Measurements from ENCODE around the gene ACSM3.
"Not testable (repeated sequence)": the region's sequence is repeated elsewhere in the genome, so short reads cannot be mapped to it uniquely, and the experiment has no call there.

ACSM3 gene

DNA sequence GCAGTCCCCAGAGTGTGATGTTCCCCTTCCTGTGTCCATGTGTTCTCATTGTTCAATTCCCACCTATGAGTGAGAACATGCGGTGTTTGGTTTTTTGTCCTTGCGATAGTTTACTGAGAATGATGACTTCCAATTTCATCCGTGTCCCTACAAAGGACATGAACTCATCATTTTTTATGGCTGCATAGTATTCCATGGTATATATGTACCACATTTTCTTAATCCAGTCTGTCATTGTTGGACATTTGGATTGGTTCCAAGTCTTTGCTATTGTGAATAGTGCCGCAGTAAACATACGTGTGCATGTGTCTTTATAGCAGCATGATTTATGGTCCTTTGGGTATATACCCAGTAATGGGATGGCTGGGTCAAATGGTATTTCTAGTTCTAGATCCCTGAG, 8.0 kb upstream of the ACSM3 start:
- DNase-seq (ENCODE audit: low spot score): not testable (repeated sequence)

DNA sequence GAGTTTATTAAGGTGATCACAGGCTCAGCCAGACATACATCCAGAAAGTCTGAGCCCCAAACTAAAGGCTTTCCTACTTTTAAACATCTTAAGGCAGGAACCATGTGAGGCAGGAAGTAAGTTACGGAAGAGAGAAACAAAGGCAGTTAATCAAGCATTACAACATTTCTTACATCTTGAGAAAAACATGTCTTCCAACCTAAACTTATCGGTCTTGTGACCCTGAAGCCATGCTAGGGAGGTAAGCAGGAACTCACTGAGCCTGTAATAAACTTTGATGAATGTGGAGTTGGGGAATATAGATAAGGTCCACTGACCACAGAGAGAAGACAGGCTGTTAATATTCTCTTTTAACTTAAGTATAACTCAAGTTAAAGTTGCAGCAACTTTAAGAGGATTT, 3.5 kb upstream of the ACSM3 start:
- no peak for DNase-seq (ENCODE audit: low spot score)

DNA sequence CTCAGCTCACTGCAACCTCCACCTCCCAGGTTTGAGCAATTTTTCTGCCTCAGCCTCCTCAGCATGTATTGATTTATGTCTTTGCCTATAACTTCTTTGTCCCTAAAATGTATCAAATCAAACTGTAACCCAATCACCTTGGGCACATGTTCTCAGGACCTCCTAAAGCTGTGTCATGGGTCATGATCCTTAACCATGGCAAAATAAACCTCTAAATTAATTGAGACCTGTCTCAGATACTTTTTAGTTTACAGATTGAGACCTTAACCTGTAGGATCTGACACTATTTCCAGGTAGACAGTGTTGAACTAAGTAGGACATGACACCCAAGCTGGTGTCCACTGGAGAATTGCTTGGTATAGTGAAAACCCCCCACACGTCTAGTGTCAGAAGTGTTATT, 2.6 kb upstream of the ACSM3 start:
- no peak for DNase-seq (ENCODE audit: low spot score)

DNA sequence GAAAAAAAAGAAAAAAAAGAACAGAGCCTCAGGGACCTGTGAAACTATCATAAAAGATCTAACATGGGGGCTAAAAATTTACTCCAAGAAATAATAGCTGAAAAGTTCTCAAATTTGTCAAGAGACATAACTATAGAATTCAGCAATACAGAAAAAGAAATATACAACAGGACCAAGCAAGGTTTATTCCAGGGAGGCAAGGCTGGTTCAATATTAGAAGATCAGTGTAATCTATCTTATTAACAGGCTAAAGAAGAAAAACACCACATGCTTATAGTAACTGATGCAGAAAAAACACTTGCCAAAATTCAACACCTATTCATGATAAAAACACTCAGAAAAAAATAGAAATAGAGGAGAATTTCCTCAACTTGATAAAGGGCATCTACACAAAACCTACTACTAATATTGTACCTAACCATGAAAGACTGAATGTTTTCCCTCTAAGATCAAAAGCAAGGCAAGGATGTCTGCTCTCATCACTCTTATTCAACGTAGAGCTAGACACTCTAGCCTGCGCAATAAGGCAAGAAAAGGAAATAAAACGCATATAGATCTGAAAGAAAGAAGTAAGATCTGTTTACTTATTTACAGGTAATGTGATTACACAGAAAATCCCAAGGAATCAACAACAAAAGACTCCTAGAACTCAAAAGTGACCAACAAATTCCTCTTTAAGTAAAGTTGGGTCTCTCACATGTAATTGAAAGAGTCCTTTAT, 1.2 kb upstream of the ACSM3 start:
- DNase-seq (ENCODE audit: low spot score): no peak

DNA sequence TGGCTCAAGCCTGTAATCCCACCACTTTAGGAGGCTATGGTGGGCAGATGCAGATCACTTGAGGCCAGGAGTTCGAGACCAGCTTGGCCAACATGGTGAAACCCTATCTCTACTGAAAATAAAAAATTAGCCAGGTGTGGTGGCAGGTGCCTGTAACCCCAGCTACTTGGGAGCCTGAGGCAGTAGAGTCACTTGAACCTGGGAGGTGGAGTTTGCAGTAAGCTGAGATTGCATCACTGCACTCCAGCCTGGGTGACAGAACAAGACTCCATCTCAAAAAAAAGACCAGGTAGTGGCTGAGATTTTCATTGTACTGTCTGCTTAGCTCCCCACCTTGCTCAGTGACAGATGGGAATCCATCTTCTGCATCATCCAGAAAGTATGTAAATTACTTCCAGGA, 634 bp downstream of the ACSM3 start:
- DNase-seq (ENCODE audit: low spot score): not testable (repeated sequence)

DNA sequence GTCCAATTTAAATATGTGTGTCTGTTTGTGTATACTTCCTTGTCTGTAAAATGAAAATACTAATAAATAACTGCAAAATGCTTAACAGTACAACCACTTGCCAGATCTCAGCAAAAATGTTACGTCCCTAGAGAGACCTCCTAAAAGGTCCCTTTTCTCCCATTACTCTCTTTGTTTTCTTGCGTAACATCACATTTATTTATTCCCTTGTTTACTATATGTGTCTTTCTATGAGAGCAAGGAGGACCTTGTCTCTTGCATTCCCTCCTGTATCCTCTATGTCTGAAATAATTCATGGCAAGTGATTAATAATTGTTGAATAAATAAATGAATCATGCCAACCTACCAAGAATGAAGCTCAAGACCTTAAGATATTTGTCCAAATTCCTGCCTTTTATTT, 1.9 kb downstream of the ACSM3 start:
- DNase-seq (ENCODE audit: low spot score): no peak

DNA sequence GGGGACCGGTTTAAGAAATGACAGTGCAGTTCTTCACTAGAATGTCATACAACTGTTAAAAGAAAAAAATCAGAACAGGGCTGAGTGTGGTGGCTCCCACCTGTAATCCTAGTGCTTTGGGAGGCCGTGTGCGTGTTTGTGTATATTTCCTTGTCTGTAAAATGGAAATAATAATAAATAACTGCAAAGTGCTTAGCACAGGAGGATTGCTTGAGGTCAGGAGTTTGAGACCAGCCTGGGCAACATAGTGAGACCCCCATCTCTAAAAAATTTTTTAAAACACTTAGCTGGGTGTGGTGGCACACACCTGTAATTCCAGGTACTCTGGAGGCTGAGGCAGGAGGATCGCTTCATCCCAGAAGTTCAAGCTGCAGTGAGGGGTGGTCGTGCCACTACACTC, 2.5 kb downstream of the ACSM3 start:
- DNase-seq (ENCODE audit: low spot score): no peak

DNA sequence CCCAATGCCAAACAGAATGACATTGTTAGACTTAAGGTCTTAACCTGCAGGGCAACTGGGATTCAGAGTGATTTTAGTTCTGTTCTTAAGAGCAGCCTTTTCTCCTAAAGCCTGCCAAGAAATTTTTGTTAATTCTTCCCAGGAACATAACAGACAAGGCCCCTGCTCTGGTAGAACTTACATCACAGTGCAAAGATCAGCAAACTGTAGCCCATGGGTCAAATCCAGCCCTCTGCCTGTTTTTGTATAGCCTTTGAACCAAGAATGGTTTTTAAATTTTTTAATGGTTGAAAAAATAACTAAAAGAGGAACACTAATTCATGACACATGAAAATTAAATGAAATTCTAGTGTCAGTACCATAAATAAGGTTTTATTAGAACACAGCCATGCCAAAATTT, 3.8 kb downstream of the ACSM3 start:
- no peak for DNase-seq (ENCODE audit: low spot score)

DNA sequence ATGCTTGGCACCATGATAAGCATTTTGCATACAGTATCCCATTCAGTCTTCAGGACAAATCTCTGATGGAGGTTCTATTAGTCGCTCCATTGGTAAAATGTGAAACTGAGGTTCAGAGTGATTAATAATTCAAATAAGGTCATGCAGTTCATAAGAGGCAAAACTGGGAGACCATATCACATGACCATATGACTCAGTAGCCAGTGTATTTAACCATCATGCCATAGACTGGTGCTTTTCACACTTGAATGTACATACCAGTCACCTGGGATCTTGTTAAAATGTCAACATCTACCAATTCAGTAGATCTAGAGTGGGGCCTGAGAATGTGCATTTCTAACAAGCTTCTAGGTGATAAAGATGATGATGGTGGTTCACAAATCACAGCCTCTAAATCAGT, 4.3 kb downstream of the ACSM3 start:
- no peak for DNase-seq (ENCODE audit: low spot score)

DNA sequence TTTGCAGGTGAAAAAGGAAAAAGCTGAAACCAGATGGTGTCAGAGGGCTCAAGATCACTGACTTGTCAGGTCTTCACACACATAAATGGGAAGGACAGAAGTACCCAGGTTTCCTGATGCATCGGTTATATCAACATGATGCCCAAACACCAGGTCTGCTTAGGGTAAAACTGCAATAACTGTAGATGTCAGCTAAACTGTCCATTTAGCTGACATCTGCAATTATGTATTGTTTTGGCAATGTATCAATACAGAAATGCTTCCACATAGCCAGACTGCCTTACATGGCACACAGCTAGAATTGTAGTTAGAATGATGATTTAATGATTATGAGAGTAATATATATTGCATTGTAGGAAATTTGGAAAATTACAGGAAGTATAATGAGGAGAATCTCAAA, 5.0 kb downstream of the ACSM3 start:
- DNase-seq (ENCODE audit: low spot score): no peak

DNA sequence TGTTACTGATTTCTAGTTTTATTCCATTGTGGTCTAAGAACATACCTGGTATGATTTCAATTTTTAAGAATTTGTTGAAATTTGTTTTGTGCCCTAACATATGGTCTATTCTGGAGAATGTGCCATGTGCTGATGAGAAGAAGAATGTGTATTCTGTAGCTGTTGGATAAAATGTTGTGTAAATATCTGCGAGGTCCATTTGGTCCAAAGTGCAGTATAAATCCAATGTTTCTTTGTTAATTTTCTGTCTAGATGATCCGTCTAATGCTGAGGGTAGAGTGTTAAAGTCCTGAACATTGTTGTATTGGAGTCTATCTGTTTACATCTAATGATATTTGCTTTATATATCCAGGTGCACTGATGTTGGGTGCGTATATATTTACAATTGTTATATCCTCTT, 9.9 kb downstream of the ACSM3 start:
- no peak for DNase-seq (ENCODE audit: low spot score)

DNA sequence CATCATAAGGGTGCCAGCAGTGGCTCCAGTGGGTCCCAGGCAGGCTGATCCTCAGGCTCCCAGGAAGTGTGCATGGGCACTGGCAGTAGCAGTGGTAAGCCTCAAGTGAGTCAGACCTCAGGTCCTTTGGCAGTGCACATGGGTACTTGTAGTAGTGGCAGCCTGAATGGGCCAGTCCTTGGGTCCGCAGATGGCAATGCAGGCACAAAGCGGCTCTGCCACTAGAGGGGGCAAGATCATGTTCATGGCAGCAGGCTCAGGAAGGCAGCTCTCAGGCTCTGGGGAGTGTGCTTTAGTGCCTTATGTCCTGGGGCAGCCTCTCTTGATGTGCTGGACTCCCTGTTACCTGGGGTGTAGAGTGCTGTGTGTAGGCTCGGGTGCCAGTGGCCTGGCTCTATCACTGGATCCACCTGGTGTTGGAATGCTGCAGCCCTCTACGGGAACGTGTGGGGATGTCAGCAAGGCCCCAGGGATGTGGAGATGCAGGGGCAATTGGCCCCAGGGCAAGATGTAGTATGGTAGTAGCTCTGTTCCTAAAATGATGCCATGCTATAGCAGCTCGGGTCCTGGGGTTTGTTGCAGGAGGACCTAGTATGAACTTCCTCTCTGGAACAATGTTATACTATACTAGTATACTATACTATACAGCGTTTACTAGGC, 11.0 kb downstream of the ACSM3 start:
- peak; percentile 8 for DNase-seq (ENCODE audit: low spot score)

DNA sequence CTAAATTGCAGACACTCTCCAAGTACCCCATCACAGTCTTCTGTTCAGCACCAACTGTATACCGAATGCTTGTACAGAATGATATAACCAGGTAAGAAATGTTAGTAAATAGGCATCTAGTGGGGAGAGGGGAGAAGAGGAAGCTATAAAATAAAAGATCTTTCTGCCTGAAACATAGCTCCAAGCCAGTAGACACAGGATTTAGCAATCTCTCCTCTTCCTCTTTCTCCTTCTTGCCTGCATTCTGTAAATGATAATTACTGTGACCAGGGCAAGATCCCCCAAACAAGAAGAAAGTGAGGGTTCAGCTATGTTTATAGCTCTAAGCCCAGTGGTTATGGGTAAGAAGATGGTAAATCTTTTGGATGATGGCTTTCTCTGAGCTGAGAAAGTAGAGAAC, 17.9 kb downstream of the ACSM3 start:
- no peak for DNase-seq (ENCODE audit: low spot score)

DNA sequence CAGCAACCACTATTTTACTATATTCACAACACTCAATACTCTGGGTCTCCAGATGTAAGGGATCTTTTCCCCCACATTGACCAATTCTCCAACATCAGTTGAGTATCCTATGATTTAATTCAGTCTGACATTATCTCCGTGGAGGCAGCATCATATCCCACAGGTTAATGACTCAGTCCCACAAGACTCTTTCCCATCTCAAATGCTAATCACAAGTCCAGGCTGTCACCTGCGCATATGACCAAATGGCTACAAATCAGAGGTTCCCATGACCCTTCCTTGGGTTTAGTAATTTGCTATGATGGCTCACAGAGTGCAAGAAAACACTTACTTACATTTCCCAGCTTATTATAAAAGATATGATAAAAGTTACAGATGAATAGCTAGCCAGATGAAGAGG, 18.7 kb downstream of the ACSM3 start:
- no peak for DNase-seq (ENCODE audit: low spot score)

DNA sequence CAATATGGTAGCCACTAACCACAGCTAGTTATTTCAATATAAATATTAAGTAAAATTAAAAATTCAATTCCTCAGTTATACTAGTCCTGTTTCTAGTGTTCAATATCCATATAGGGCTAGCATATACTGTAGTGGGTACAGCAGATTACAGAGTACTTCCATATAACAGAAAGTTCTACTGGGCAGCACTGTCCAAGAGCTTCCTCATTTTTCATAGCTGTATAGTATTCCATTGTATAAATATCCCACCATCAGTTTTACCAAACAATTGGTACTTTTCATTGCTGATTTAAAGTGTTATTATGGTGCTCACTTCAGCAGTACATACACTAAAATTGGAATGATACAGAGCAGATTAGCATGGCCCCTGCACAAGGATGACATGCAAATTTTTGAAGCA, 20.4 kb downstream of the ACSM3 start:
- no peak for DNase-seq (ENCODE audit: low spot score)

DNA sequence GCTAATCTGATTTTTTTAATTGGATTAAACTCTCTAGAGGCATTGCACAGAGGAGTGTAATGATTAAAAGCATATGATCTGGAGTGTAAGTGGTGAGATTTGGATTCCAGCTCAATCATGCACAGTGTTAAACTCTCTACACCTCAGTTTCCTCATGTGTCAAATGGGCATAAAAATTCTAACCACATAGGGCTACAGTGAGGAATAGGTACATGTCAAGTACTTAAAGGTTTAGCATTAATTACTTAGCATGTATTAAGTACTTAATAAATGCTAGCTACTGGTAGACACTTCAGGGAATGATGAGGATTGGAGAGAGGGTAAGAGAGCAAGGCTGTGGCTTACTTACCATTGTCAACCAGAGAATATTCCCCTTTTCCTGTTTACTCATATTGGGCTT, 25.3 kb downstream of the ACSM3 start:
- no peak for DNase-seq (ENCODE audit: low spot score)

DNA sequence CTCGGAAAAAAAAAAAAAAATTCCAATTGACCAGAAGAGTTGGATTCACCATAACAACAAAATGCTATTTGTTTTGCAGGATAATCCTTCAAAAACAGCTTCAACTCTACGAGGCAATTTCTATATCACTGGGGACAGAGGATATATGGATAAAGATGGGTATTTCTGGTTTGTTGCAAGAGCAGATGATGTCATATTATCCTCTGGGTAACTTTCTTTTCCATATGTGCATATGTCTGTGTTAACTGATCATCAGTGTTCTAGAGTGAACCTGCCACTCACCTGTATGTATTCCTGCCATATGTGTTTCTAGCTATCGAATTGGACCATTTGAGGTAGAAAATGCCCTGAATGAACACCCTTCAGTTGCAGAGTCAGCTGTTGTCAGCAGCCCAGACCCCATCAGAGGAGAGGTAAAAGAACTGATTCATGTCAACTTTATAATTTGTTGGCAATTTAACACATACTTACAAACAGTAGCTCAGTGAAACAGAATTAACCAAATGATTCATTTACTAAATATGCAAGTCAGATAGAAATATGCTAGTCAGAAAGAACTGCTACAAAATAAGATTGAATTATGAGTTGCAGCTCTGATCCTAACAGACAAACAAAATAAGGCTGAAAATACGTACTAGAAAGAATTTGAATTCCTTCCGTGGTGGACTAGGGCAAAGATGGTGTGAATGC, 28.3 kb downstream of the ACSM3 start:
- DNase-seq (ENCODE audit: low spot score): no peak

DNA sequence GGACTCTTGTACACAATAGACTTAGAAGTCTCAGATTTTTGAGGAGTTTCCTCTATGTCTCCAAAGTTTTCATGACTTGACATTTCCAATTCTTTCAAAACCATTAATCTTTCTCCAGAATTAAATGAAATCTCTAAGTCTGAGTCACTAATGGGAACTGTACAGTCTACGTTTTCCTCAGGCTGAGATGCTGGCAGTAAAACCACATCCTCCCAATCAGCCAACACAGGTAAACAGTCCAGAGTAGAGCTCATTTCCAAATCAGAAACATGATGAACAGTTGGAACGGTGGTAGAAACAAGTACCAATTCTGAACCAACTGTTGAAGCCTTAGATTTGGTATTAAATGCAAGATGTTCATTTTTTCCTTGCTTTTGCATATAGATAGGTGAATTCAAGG, 34.5 kb downstream of the ACSM3 start:
- DNase-seq (ENCODE audit: low spot score): no peak

DNA sequence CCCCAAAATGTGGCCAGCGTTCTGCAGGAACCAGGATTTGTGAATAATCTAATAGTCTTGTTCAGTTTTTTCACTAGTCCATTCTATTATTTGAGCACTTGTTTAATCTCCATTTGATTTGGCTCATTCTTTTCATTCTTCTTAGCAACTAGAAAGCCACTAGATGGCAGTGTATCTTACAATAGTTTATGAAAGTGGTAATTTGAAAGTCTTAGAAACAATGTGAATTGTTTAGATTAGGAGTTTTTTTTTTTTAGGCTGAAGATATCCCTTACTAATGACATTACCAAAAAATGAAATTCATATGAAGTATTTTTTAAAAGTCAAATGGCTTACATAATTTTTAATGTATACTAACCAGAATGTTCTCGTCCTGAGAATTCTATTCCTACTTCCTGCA, 35.8 kb downstream of the ACSM3 start:
- peak; percentile 10 for DNase-seq (ENCODE audit: low spot score)

DNA sequence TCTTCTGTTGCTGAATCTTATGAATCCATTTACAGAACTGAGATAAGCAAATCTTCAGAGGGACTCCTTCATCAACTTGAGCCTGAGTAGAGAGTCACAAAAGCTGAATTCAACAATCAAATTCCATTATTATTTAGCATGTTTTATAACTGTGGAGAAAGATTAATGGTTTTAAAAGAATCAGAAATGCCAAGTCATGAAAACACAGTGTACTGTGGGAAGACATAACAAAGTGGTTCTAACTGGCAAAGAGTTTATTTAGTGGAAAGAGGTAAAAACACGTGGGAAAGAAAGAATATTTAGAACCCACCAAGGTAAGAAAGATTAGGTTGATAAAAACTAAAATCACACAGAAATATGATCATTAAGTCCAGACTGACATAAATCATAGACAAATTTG, 37.5 kb downstream of the ACSM3 start:
- DNase-seq (ENCODE audit: low spot score): no peak

DNA sequence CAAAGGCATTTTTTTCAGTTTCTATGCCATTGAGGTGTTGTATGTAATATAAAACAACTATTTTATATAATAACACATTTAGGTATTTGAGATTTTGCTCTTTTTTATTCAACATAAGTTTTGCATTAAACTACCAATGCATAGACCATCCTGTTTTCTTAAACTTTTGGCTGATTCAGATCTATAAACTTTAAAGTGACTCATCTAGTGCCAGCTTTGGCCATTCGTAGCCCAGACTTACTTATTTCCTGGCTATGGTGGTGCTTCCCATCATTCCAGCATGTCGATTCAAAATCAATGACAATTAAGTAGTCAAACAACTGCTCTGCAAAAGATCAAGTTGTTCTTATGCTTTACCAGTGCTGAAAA, 39.4 kb downstream of the ACSM3 start:
- DNase-seq (ENCODE audit: low spot score): no peak

DNA sequence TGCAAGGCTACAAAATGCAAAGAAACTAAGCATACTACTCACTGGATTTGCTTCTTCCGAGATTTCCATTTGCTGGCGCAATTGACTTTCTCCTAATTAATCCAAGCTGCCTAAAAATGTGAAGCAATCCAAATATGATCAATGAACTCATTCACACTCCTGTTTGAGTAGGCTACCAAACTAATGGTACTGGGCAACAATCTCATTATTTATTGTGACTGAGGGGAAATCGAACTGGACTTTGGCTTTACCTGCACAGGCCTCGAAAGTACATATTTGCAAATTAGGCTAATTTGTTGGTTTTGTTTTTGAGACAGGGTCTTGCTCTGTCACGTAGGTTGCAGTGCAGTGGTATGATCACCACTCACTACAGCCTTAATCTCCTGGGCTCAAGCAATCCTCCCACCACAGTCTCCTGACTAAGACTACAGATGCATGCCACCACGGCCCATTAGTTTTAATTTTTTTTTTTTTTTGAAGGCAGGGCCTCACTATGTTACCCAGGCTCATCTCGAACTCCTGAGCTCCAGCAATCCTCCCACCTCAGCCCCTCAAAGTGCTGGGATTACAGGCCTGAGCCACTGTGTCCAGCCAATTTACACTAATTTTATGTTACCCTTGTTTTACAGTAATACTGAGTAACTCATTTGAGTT, 39.9 kb downstream of the ACSM3 start:
- no peak for DNase-seq (ENCODE audit: low spot score)

DNA sequence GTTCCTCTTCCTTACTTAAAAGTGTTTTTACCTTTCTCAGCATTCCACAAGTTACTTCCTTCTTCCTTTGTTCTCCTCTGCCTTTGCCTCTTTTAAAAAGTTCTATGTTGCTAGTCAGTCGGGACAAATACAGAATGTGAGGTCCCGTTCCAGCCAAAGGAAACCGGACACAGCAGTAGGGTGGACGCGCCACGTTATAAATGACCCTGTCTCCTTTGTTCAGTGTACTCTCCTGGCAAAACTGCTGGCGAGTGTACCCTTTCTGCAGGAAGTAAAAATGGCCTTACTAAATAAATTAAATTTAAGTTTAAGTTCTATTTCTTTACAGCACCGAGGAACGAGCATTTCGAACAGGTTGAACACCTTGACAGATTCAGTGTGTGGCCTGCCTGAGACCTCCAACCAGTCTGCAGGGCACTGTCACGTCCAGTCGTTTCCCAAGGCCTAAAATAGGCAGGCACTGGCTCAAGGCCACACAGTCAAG, 41.9 kb downstream of the ACSM3 start:
- DNase-seq (ENCODE audit: low spot score): peak; percentile 29
